Esophagus squamous epithelium (tissue), 4 donors: ENCODE data around the gene SYTL5.

Source experiments
- POLR2A ChIP-seq, 4 donors: fragments of 450-650 bp; IDR thresholded peaks; one replicate each; pipeline ENCODE4 v1.6.1; 2017; ENCODE audit warnings: antibody characterized with exemption in 4 of 4, mild to moderate bottlenecking in 4 of 4, moderate library complexity in 3 of 4
- TF ChIP-seq, protein P1 (sequence below), 6 experiments: fragments of 450-650 bp in 4 of 6; fragments of 200-600 bp in 2 of 6; sonication (generic) in 2 of 6; IDR thresholded peaks; one replicate each; pipeline ENCODE4 v1.5.1; 2016 to 2019; ENCODE audit warnings: antibody characterized with exemption in 6 of 6, mild to moderate bottlenecking in 4 of 6, moderate library complexity in 4 of 6

DNA sequence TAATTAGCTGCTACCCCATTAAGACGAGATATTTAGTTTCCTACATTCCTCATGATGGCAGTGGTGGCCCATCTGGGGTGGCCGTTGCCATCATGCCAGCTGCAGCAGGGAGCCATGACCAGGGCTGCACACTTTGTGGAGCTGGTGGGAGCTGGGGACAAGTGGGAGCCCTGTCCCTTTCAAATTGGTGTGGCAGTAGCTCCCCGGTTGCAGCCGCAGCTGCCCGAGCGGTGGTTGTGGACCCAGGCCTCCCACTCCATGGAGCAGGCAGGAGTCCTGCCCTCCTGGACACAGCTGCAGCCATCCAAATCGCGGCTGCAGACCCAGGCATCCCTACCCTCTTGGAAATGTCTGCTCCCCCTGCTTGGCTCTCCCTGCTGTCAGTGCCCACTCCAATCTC, 9.3 kb upstream of the SYTL5 start:
- TF ChIP-seq, protein P1, sequence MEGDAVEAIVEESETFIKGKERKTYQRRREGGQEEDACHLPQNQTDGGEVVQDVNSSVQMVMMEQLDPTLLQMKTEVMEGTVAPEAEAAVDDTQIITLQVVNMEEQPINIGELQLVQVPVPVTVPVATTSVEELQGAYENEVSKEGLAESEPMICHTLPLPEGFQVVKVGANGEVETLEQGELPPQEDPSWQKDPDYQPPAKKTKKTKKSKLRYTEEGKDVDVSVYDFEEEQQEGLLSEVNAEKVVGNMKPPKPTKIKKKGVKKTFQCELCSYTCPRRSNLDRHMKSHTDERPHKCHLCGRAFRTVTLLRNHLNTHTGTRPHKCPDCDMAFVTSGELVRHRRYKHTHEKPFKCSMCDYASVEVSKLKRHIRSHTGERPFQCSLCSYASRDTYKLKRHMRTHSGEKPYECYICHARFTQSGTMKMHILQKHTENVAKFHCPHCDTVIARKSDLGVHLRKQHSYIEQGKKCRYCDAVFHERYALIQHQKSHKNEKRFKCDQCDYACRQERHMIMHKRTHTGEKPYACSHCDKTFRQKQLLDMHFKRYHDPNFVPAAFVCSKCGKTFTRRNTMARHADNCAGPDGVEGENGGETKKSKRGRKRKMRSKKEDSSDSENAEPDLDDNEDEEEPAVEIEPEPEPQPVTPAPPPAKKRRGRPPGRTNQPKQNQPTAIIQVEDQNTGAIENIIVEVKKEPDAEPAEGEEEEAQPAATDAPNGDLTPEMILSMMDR (IDR thresholded peaks at IDR 0.05) = no peak
- no peak for TF ChIP-seq POLR2A (IDR thresholded peaks at IDR 0.05)
